ENCODE measurements around the gene C12orf42. TPM values are rescaled to one million over a fixed set of nuclear protein-coding genes. Genes with fewer than 3 reads are reported as not detected.

C12orf42 gene
- total and polyA plus RNA-seq, 2 of the 4 experiments (the other 2 are of a cell fraction): not detected

GRCh38 chr12:103519632-103520031 is 23.9 kb upstream of the C12orf42 start:
- no peak for DNase-seq
- no peak overlapping the region for H4K5ac ChIP-seq (ENCODE audit: low read depth, low read length)
- no peak overlapping the region for H2AK5ac ChIP-seq (ENCODE audit: low read depth, low read length)
- no peak overlapping the region for H4K91ac ChIP-seq (ENCODE audit: insufficient read depth, low read depth, low read length)
- intact Hi-C loops (cut with micrococcal nuclease) (no loop called here), dilution Hi-C loops (cut with HindIII; ENCODE audit: low sequenced_read_pairs, unreplicated experiment) (no loop called here), in situ Hi-C loops (cut with MboI; ENCODE audit: low sequenced_read_pairs) (no loop called here)
- H2BK120ac ChIP-seq (ENCODE audit: low read depth, low read length): no peak overlapping the region
- WGBS, 2 experiments (ENCODE audit: extremely low coverage in 2 of 2, insufficient read length in 1 of 2): 0% methylated on average over 1 of the region's 2 CpGs; no CpG with 5 or more reads in 1 of the 2 experiments
- no peak overlapping the region for H2BK20ac ChIP-seq (ENCODE audit: low read depth, low read length)
- H3K4me3 ChIP-seq (ENCODE audit: insufficient read depth, low read depth, low read length): no peak overlapping the region
- H3K4me2 ChIP-seq (ENCODE audit: low read depth, low read length): no peak overlapping the region
- no peak overlapping the region for H2BK15ac ChIP-seq (ENCODE audit: low read depth, low read length)
- no peak overlapping the region for H2BK5ac ChIP-seq (ENCODE audit: low read depth, low read length, poor library complexity, severe bottlenecking)
- no peaks in the 10 kb centered on the region for H3K4me1 ChIP-seq (ENCODE audit: control insufficient read depth, insufficient read depth, low read length)
- BruUV-seq (replicated peaks): no TSS peak
- H4K8ac ChIP-seq (ENCODE audit: low read depth in 2 of 2, low read length in 2 of 2): no peak overlapping the region
- H3K14ac ChIP-seq (replicated peaks; ENCODE audit: low read depth, low read length): no peak overlapping the region
- no peak overlapping the region for H2AFZ ChIP-seq (replicated peaks; ENCODE audit: low read length, poor library complexity)
- no peak for ATAC-seq (ENCODE audit: low read depth)
- H3K4ac ChIP-seq (ENCODE audit: low read depth, low read length): no peak overlapping the region
- no peak overlapping the region for H3K23ac ChIP-seq (ENCODE audit: low read depth, low read length)
- H3K56ac ChIP-seq (ENCODE audit: extremely low read depth, insufficient read depth, low read length): no peak overlapping the region
- TF ChIP-seq SMC3 (IDR thresholded peaks at IDR 0.05; ENCODE audit: low read depth, low read length): no peak
- no peak for TF ChIP-seq RAD21 (IDR thresholded peaks at IDR 0.05; ENCODE audit: low read length)
- no peak for TF ChIP-seq CTCF (conservative IDR thresholded peaks at IDR 0.05; ENCODE audit: low read depth, low read length)
- no peak for TF ChIP-seq FOS (IDR thresholded peaks at IDR 0.05; ENCODE audit: low read depth, low read length)
- no peak for TF ChIP-seq POLR2A (IDR thresholded peaks at IDR 0.05; ENCODE audit: low read depth, low read length)
- no peak for TF ChIP-seq USF2 (IDR thresholded peaks at IDR 0.05; ENCODE audit: low read depth, low read length)
- H3K9ac ChIP-seq (ENCODE audit: low read depth, low read length): no peak overlapping the region
- POLR2A ChIA-PET (ENCODE audit: unreplicated experiment): no interaction called here
- no peaks in the 10 kb centered on the region for H3K9me3 ChIP-seq (ENCODE audit: control insufficient read depth, insufficient read depth, low read length)
- no peak overlapping the region for H3K18ac ChIP-seq (ENCODE audit: low read depth, low read length)
- no peaks in the 10 kb centered on the region for H3K27me3 ChIP-seq (ENCODE audit: control insufficient read depth, insufficient read depth, low read length)
- no peaks in the 10 kb centered on the region for H4K20me1 ChIP-seq (ENCODE audit: insufficient read depth, low read length)
- H3K79me1 ChIP-seq (ENCODE audit: low read depth in 1 of 2, low read length in 2 of 2): no peaks in the 10 kb centered on the region
- no peak overlapping the region for H3K27ac ChIP-seq (ENCODE audit: insufficient read depth, low read length)
- no peak overlapping the region for H2AK9ac ChIP-seq (replicated peaks; ENCODE audit: low read depth, low read length, poor library complexity)
- H3K36me3 ChIP-seq (ENCODE audit: control insufficient read depth, insufficient read depth, low read length): no peaks in the 10 kb centered on the region
- no peaks in the 10 kb centered on the region for H3K9me1 ChIP-seq (ENCODE audit: insufficient read depth, low read length)
- CTCF ChIA-PET: no interaction called here

Data from IMR-90 (cell line).